IMR-90 (cell line): ENCODE results near the gene AREL1. TPM values are rescaled to one million over a fixed set of nuclear protein-coding genes. Genes with fewer than 3 reads are reported as not detected.

Source experiments
- ATAC-seq: fragments of 200-7000 bp; cut with Tn5 transposase; 2 replicates; pipeline ENCODE4 v1.9.1; 2020; ENCODE audit warnings: low read depth, mild to moderate bottlenecking, moderate library complexity
- BruUV-seq: library from RNA; stranded (reverse); fragments of 400-500 nt; replicated peaks from 2 replicates; lab custom pipeline; 2021; lab: Mats Ljungman, UMichigan
- CTCF ChIA-PET: fragments of 300-600 bp; formaldehyde crosslinking; extraction: SDS; loops from one replicate; lab custom pipeline; 2021; ENCODE audit warnings: antibody characterized with exemption; lab: Yijun Ruan, JAX
- POLR2A ChIA-PET: fragments of 300-600 bp; sonication (Branson Sonifier 250); formaldehyde crosslinking; loops from one replicate; lab custom pipeline; 2022; ENCODE audit warnings: antibody characterized with exemption; ENCODE audit not compliant: unreplicated experiment; lab: Charles Lee
- DNase-seq: peaks from one replicate; pipeline ENCODE4 v3.0.0; 2013
- H2AFZ ChIP-seq: replicated peaks from 2 replicates; pipeline ENCODE3; 2013; ENCODE audit warnings: low read length, mild to moderate bottlenecking; ENCODE audit not compliant: poor library complexity
- H2AK5ac ChIP-seq: 2 replicates; pipeline ENCODE4 v1.6.1; 2013; ENCODE audit warnings: low read depth, low read length, inconsistent platforms
- H2AK9ac ChIP-seq: replicated peaks from 2 replicates; pipeline ENCODE3; 2013; ENCODE audit warnings: mild to moderate bottlenecking, low read depth, low read length, moderate library complexity; ENCODE audit not compliant: poor library complexity
- H2BK120ac ChIP-seq: 2 replicates; pipeline ENCODE4 v1.6.1; 2013; ENCODE audit warnings: low read depth, low read length, inconsistent platforms
- H2BK15ac ChIP-seq: 3 replicates; pipeline ENCODE4 v1.6.1; 2013; ENCODE audit warnings: low read depth, low read length, inconsistent platforms
- H2BK20ac ChIP-seq: 2 replicates; pipeline ENCODE4 v1.6.1; 2013; ENCODE audit warnings: low read depth, mild to moderate bottlenecking, inconsistent platforms, low read length, moderate library complexity
- H2BK5ac ChIP-seq: 2 replicates; pipeline ENCODE4 v1.6.1; 2013; ENCODE audit warnings: mild to moderate bottlenecking, low read depth, low read length, inconsistent platforms; ENCODE audit not compliant: poor library complexity, severe bottlenecking
- H3K14ac ChIP-seq: replicated peaks from 2 replicates; pipeline ENCODE4 v1.6.1; 2013; ENCODE audit warnings: low read depth, low read length, inconsistent platforms
- H3K18ac ChIP-seq: 2 replicates; pipeline ENCODE4 v1.6.1; 2013; ENCODE audit warnings: low read depth, low read length, control low read depth
- H3K23ac ChIP-seq: 2 replicates; pipeline ENCODE4 v1.6.1; 2013; ENCODE audit warnings: low read depth, low read length, inconsistent platforms
- H3K27ac ChIP-seq: 2 replicates; pipeline ENCODE4 v1.5.1; 2013; ENCODE audit warnings: mild to moderate bottlenecking, control low read depth, low read length; ENCODE audit not compliant: insufficient read depth
- H3K27me3 ChIP-seq: 2 replicates; pipeline ENCODE4 v1.6.1; 2013; ENCODE audit warnings: low read length; ENCODE audit not compliant: control insufficient read depth, insufficient read depth
- H3K36me3 ChIP-seq: 2 replicates; pipeline ENCODE4 v1.6.1; 2013; ENCODE audit warnings: low read length, mixed read lengths; ENCODE audit not compliant: control insufficient read depth, insufficient read depth
- H3K4ac ChIP-seq: 2 replicates; pipeline ENCODE4 v1.6.1; 2013; ENCODE audit warnings: low read depth, low read length, inconsistent platforms
- H3K4me1 ChIP-seq: 2 replicates; pipeline ENCODE4 v1.6.1; 2013; ENCODE audit warnings: low read length, mixed read lengths; ENCODE audit not compliant: control insufficient read depth, insufficient read depth
- H3K4me2 ChIP-seq: 2 replicates; pipeline ENCODE4 v1.6.1; 2013; ENCODE audit warnings: low read depth, mild to moderate bottlenecking, control low read depth, low read length, moderate library complexity
- H3K4me3 ChIP-seq: 2 replicates; pipeline ENCODE4 v1.5.1; 2013; ENCODE audit warnings: low read depth, mild to moderate bottlenecking, control low read depth, low read length, moderate library complexity; ENCODE audit not compliant: insufficient read depth
- H3K56ac ChIP-seq: 2 replicates; pipeline ENCODE4 v1.6.1; 2013; ENCODE audit warnings: low read length, inconsistent platforms; ENCODE audit not compliant: insufficient read depth; ENCODE audit errors: extremely low read depth
- H3K79me1 ChIP-seq, 2 experiments: 2 replicates each; pipeline ENCODE4 v1.6.1; 2013; ENCODE audit warnings: low read length in 2 of 2, inconsistent platforms in 1 of 2, low read depth in 1 of 2
- H3K9ac ChIP-seq: 2 replicates; pipeline ENCODE4 v1.6.1; 2013; ENCODE audit warnings: low read depth, low read length, control low read depth
- H3K9me1 ChIP-seq: 2 replicates; pipeline ENCODE4 v1.6.1; 2013; ENCODE audit warnings: low read length, inconsistent platforms; ENCODE audit not compliant: insufficient read depth
- H3K9me3 ChIP-seq: 2 replicates; pipeline ENCODE4 v1.6.1; 2013; ENCODE audit warnings: low read length; ENCODE audit not compliant: control insufficient read depth, insufficient read depth
- H4K20me1 ChIP-seq: 2 replicates; pipeline ENCODE4 v1.6.1; 2013; ENCODE audit warnings: low read length, inconsistent platforms; ENCODE audit not compliant: insufficient read depth
- H4K5ac ChIP-seq: 2 replicates; pipeline ENCODE4 v1.6.1; 2013; ENCODE audit warnings: mild to moderate bottlenecking, low read depth, low read length, control low read depth
- H4K8ac ChIP-seq, 2 experiments: 2 replicates each; pipeline ENCODE4 v1.6.1; 2013; ENCODE audit warnings: low read depth in 2 of 2, low read length in 2 of 2, control low read depth in 1 of 2, inconsistent platforms in 1 of 2
- H4K91ac ChIP-seq: 2 replicates; pipeline ENCODE4 v1.6.1; 2013; ENCODE audit warnings: low read depth, low read length, inconsistent platforms; ENCODE audit not compliant: insufficient read depth
- BHLHE40 ChIP-seq: fragments of 150-350 bp; IDR thresholded peaks from 2 replicates; pipeline ENCODE4 v1.6.1; 2016; ENCODE audit warnings: mild to moderate bottlenecking, low read depth, low read length
- CEBPB ChIP-seq: IDR thresholded peaks from 2 replicates; pipeline ENCODE4 v1.6.1; 2012; ENCODE audit warnings: low read depth, low read length, improper control_type of control experiment
- CHD1 ChIP-seq: IDR thresholded peaks from 2 replicates; pipeline ENCODE4 v1.6.1; 2012; ENCODE audit warnings: low read depth, low read length, improper control_type of control experiment
- CTCF ChIP-seq: conservative IDR thresholded peaks from 2 replicates; pipeline ENCODE4 v1.5.1; 2012; ENCODE audit warnings: mild to moderate bottlenecking, low read depth, low read length, improper control_type of control experiment
- ELK1 ChIP-seq: fragments of 150-350 bp; IDR thresholded peaks from 2 replicates; pipeline ENCODE4 v1.6.1; 2016; ENCODE audit warnings: low read depth, mild to moderate bottlenecking, low read length, moderate library complexity, borderline replicate concordance
- FOS ChIP-seq: fragments of 150-350 bp; IDR thresholded peaks from 2 replicates; pipeline ENCODE4 v1.6.1; 2016; ENCODE audit warnings: low read depth, low read length
- MAFK ChIP-seq: IDR thresholded peaks from 2 replicates; pipeline ENCODE4 v1.6.1; 2012; ENCODE audit warnings: low read depth, low read length, improper control_type of control experiment
- MAZ ChIP-seq: IDR thresholded peaks from 2 replicates; pipeline ENCODE4 v1.6.1; 2012; ENCODE audit warnings: low read depth, mild to moderate bottlenecking, low read length, improper control_type of control experiment, moderate library complexity, borderline replicate concordance
- MXI1 ChIP-seq: IDR thresholded peaks from 2 replicates; pipeline ENCODE4 v1.6.1; 2012; ENCODE audit warnings: low read depth, mild to moderate bottlenecking, low read length, moderate library complexity, borderline replicate concordance
- NFE2L2 ChIP-seq: fragments of 150-350 bp; IDR thresholded peaks from 2 replicates; pipeline ENCODE4 v1.6.1; 2016; ENCODE audit warnings: low read depth, mild to moderate bottlenecking, low read length
- POLR2A ChIP-seq: IDR thresholded peaks from 2 replicates; pipeline ENCODE4 v1.6.1; 2012; ENCODE audit warnings: mild to moderate bottlenecking, low read depth, low read length
- RAD21 ChIP-seq: IDR thresholded peaks from 2 replicates; pipeline ENCODE4 v1.6.1; 2012; ENCODE audit warnings: low read length, improper control_type of control experiment
- RCOR1 ChIP-seq: IDR thresholded peaks from 2 replicates; pipeline ENCODE4 v1.6.1; 2012; ENCODE audit warnings: mild to moderate bottlenecking, low read length, improper control_type of control experiment; ENCODE audit not compliant: insufficient replicate concordance
- RFX5 ChIP-seq: IDR thresholded peaks from 2 replicates; pipeline ENCODE4 v1.8.0; 2012; ENCODE audit warnings: low read depth, mild to moderate bottlenecking, low read length, moderate library complexity
- SMC3 ChIP-seq: fragments of 150-350 bp; IDR thresholded peaks from 2 replicates; pipeline ENCODE4 v1.6.1; 2016; ENCODE audit warnings: low read depth, mild to moderate bottlenecking, antibody characterized with exemption, low read length, moderate library complexity
- USF2 ChIP-seq: fragments of 150-350 bp; IDR thresholded peaks from 2 replicates; pipeline ENCODE4 v1.6.1; 2017; ENCODE audit warnings: mild to moderate bottlenecking, antibody characterized with exemption, low read length, low read depth
- WGBS, 2 experiments: methylation state at CpG; one replicate each; pipeline versions ENCODE4 v1.1.5 to v1.1.7; 2013; ENCODE audit warnings: missing lambda C conversion rate in 2 of 2; ENCODE audit not compliant: insufficient read length in 1 of 2; ENCODE audit errors: extremely low coverage in 2 of 2; 5-methylcytosine and 5-hydroxymethylcytosine counted together
- dilution Hi-C: fragments of 300-500 bp; cut with HindIII; formaldehyde crosslinking; loops from one replicate; pipeline ENCODE4 v1.14.3; 2018; ENCODE audit warnings: low sequenced_read_pairs; ENCODE audit not compliant: unreplicated experiment
- in situ Hi-C: fragments of 300-500 bp; cut with MboI; formaldehyde crosslinking; loops from 3 replicates; pipeline ENCODE4 v1.14.3; 2019; ENCODE audit warnings: low sequenced_read_pairs, inconsistent platforms, mixed read lengths
- intact Hi-C: fragments of 100-400 bp; cut with micrococcal nuclease; formaldehyde crosslinking; loops from 2 replicates; pipeline ENCODE4 v1.10.0; 2022
- polyA plus RNA-seq, 3 experiments: library from polyadenylated mRNA; depleted of rRNA; stranded (reverse); fragments of >200 nt; gene quantifications; 2 replicates each; pipeline ENCODE4 v1.2.3, GENCODE V29; 2012; ENCODE audit warnings: low replicate concordance in 1 of 3
- total RNA-seq: library from RNA; depleted of rRNA; stranded (reverse); fragments of >200 nt; gene quantifications from 2 replicates; pipeline ENCODE4 v1.2.3, GENCODE V29; 2012

The AREL1 gene
- total and polyA plus RNA-seq, 2 of the 4 experiments (the other 2 are of a cell fraction): 30.0 to 39.3 TPM

DNA sequence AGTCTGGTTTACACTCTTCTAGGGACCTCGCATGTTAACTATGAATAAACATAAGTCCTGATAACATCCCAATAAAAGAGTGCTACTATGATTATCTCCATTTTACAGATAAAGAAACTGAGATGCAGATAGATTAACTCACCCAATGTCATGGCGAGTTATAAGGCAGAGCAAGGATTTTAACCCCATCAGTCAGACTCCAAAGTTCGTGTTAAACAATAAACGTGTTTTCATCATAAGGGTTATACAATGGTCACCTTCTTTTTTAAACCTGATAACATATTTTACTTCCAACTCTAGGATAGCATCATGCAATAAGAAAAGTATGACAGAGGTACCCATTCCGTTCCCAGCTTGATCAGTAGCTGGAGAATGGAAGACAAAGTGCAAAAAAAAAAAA, 1.2 kb downstream of the AREL1 start:
- ChIA-PET POLR2A (no interaction called here), CTCF (no interaction called here)
- Histone ChIP-seq H4K8ac (no peak overlapping the region), H3K27ac (no peak overlapping the region), H3K14ac (no peak overlapping the region), H3K23ac (no peak overlapping the region), H3K9me3 (no peaks in the 10 kb centered on the region), H2AK5ac (no peak overlapping the region), H3K79me1 (peaks cover 14 to 49% of the 10 kb centered on the region in 2 experiments), H3K36me3 (peaks cover 1% of the 10 kb centered on the region; the same call in 1 of the 2 replicates), H2BK5ac (no peak overlapping the region), H4K91ac (no peak overlapping the region), H2BK15ac (no peak overlapping the region), H4K5ac (no peak overlapping the region), H3K9ac (no peak overlapping the region), H3K4ac (no peak overlapping the region), H3K27me3 (no peaks in the 10 kb centered on the region), H3K56ac (no peak overlapping the region), H3K4me3 (no peak overlapping the region), H2AFZ (no peak overlapping the region), H2BK20ac (no peak overlapping the region), H2BK120ac (no peak overlapping the region), H3K4me2 (peak overlapping the region; percentile 60; the same call in 1 of the 2 replicates), H3K4me1 (no peaks in the 10 kb centered on the region), H3K18ac (no peak overlapping the region), H3K9me1 (no peaks in the 10 kb centered on the region; the same call in 1 of the 2 replicates), H2AK9ac (no peak overlapping the region), H4K20me1 (peaks cover 14% of the 10 kb centered on the region; the same call in 1 of the 2 replicates)
- dilution Hi-C loops (no loop called here), intact Hi-C loops (no loop called here), in situ Hi-C loops (no loop called here)
- DNase-seq: no peak
- no CpG with 5 or more reads among the region's 5 CpGs for WGBS, 2 experiments
- no peak for TF ChIP-seq RAD21
- no peak for TF ChIP-seq MXI1
- TF ChIP-seq CTCF: no peak
- no peak for TF ChIP-seq NFE2L2
- TF ChIP-seq BHLHE40: no peak
- no peak for TF ChIP-seq USF2
- no peak for TF ChIP-seq ELK1
- no peak for TF ChIP-seq FOS
- TF ChIP-seq RFX5: no peak
- TF ChIP-seq POLR2A: no peak
- TF ChIP-seq MAFK: no peak
- no peak for TF ChIP-seq CHD1
- no peak for TF ChIP-seq MAZ
- TF ChIP-seq SMC3: no peak
- TF ChIP-seq CEBPB: no peak
- TF ChIP-seq RCOR1: no peak
- BruUV-seq: no TSS peak
- no peak for ATAC-seq
